ENCODE measurements around the gene COL5A1.

DNA sequence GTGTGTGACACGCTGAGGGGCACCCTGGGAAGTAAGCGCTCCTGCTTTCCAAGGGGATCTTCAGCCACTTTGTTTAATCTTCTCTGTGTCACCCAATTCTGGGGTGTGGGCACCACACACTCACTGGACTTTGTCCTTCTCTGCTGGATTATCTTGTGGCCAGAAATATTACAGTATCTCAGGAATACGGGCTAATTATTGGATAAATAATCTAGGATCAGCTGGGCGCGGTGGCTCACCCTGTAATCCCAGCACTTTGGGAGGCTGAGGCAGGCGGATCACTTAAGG is 50.9 kb downstream of the COL5A1 start:
- TF ChIP-seq, protein P1, sequence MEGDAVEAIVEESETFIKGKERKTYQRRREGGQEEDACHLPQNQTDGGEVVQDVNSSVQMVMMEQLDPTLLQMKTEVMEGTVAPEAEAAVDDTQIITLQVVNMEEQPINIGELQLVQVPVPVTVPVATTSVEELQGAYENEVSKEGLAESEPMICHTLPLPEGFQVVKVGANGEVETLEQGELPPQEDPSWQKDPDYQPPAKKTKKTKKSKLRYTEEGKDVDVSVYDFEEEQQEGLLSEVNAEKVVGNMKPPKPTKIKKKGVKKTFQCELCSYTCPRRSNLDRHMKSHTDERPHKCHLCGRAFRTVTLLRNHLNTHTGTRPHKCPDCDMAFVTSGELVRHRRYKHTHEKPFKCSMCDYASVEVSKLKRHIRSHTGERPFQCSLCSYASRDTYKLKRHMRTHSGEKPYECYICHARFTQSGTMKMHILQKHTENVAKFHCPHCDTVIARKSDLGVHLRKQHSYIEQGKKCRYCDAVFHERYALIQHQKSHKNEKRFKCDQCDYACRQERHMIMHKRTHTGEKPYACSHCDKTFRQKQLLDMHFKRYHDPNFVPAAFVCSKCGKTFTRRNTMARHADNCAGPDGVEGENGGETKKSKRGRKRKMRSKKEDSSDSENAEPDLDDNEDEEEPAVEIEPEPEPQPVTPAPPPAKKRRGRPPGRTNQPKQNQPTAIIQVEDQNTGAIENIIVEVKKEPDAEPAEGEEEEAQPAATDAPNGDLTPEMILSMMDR (conservative IDR thresholded peaks at IDR 0.05; ENCODE audit: low read depth, low read length), result no peak
- TF ChIP-seq EZH2 (IDR thresholded peaks at IDR 0.05; ENCODE audit: low read length, unreplicated experiment) (no peak), EZH2phosphoT487 (IDR thresholded peaks at IDR 0.05; ENCODE audit: borderline replicate concordance, low read length) (no peak)
